Measurements from ENCODE around the gene SLC9B2.
A peak's percentile ranks its signal among the peaks of the same experiment; 100 is the strongest.

The SLC9B2 gene, protein sequence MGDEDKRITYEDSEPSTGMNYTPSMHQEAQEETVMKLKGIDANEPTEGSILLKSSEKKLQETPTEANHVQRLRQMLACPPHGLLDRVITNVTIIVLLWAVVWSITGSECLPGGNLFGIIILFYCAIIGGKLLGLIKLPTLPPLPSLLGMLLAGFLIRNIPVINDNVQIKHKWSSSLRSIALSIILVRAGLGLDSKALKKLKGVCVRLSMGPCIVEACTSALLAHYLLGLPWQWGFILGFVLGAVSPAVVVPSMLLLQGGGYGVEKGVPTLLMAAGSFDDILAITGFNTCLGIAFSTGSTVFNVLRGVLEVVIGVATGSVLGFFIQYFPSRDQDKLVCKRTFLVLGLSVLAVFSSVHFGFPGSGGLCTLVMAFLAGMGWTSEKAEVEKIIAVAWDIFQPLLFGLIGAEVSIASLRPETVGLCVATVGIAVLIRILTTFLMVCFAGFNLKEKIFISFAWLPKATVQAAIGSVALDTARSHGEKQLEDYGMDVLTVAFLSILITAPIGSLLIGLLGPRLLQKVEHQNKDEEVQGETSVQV

DNA sequence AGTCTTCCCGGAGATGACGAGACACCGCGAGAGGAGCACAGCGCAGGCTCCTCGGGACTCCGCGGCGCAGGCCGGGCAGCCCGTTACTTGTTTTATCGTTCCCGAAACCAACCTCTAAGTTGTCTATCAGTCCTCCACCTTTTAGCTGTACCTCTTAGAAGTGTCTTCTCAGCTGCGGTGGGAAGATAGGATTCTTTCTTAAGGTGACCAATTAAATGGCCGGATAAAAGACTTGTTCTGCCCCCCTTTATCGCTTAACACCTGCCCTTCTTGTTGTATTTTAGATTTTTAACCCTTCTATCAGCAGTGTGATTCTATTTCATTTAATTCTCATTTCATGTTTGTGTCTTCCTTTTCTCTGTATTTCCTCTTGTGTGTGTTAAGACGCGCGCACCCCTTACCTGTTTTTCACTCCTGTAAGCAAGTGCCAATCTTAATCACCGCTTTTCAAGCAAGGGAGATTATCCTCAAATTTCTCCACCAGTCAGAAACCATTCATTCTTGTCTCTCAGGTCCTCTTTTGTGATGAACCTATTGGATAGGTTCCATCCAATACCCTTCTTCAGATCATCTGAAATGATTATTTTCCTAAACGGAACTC lies at the start of gene SLC9B2:
SLC9B2 (minus strand) TSS at position 15 of the 601 bp plus-strand sequence. CDS start 9,211 bp downstream, outside the sequence.
- DNase-seq = no peak

DNA sequence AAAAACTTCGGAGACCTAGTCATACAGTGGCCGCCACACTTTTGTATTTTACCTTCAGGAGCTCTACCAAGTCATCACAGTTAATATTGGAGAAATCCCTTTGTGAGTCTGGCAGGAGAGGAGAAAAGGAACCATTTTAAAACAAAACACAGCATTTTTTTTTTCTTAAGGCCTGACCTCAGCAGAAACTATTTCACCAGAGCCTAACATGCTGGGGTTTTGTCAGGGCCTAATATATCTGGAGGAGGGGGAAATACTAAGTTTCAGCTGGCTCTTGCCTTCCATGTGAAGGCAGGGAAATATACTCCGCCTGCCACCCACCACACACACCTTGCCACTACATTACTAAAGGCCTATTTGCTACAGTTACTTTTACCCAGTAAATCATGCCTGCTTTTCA lies 49.6 kb upstream of the SLC9B2 start:
- DNase-seq = no peak

DNA sequence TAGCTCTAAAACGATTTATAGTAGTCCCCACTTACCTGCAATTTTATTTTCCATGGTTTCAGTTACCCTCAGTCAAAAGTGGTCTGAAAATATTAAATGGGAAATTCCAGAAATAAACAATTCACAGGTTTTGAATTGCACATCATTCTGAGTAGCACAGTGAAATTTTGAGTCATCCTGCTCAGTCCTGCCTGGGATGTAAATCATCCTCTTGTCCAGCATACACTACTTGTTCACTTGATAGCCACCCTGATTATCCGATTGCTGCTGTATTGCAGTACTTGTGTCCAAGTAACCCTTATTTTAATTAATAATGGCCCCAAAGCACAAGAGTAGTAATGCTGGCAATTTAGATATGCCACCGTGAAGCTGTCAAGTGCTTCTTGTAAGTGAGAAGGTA lies 46.6 kb upstream of the SLC9B2 start:
- no peak for DNase-seq

DNA sequence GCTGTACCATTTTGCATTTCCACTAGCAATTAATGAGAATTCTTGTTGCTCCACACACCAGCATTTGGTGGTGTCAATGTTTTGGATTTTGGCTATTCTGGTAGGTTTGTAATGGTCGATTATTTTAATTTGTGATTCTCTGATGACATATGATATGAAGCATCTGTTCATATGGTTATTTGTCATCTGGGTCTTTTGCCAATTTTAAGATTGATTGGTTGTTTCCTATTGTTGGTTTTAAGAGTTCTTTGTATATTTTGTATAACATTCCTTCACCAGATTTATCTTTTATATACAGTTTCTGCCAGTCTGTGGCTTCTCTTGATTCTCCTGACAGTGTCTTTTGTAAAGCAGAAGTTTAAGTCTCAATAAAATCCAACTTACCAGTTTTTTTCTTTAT lies 41.6 kb upstream of the SLC9B2 start:
- no peak for DNase-seq

DNA sequence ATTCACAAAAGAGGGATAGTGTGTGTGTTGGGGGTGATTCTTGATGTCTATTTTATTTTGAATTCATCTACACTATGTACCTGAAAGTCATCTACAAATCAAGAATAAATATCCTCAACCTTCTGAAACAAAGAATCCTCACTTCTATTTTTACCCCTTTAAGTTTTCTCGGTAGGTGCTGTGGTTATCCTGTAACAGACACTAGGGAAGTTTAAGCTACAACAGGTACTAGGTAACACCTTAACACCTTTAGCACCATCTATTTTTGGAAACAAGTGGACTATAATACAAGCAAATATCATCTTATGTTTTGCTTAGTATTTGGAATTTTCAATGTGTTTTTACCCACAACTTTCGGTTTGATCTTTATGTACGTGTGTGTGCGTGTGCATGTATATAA lies 35.0 kb upstream of the SLC9B2 start:
- DNase-seq = no peak

DNA sequence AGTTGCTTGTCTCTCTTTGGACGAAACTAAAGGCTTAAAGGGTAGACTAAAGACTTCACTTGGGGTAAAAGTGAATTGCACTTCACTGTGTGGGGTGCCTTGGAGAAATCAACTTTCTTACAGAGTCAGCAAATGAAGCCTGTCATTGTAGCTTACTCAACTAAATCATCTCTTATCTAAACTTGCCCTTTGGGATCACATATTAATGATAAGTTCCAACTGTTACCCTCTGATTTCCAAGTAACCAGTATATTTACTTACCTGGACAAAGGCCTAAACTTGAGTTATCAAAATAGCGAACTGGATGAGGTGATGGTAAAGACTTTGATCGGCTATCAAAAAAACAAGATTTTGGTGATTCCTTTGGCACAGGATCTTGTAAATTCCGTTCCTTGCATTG lies 32.0 kb upstream of the SLC9B2 start:
- DNase-seq = no peak

DNA sequence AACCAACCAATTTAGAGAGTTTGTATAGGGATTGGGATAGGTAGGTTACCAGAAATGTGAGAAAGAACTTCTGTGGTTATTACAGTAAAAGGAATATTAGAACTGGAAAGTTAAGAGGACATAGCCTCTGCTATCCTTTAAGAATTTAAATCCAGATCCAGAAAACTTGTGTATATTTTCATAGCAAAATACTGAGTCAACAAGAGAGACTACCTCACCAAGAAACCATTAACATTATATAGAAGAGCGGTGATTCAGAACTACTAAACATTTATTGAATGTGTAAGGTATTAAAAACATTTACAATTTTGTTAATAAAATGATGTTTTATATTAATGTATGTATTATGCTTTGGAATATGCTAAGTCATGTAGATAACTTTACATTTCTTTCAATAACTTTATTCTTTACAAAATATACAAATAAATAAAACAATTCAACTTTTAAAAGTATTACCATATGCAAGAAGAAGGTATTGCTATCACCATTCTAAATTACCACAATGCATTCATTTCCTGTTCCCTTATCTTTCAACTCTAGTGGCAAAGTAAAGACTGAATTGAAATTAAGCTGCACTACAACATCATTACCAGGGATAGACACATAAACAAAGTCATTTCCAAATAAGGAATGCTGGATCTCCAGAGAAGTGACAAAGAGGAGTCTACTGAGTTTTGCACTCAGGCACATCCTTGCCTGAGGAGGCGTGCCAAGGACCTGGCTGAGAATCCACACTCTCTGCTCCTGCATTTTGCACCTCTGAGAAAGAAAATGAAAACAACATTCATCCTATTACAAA lies 29.2 kb upstream of the SLC9B2 start:
- no peak for DNase-seq

DNA sequence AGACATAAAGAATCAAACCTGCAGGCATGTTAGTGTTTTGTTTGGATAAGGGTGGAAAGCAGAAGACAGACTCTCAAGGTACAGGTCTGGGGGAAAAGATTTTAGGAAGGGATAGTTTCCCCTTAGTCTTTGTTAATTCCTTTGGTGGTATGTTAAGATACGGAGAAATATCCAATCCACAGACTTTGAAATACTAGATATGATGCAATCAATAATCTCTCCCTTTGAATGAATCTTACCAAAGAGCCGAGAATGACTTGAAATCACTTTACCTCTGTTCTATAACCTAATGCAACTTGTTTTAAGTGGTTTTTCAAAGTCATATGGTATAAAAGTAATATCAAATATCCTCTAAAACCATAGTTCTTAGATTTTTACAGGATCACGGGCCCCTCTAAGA lies 28.3 kb upstream of the SLC9B2 start:
- no peak for DNase-seq

DNA sequence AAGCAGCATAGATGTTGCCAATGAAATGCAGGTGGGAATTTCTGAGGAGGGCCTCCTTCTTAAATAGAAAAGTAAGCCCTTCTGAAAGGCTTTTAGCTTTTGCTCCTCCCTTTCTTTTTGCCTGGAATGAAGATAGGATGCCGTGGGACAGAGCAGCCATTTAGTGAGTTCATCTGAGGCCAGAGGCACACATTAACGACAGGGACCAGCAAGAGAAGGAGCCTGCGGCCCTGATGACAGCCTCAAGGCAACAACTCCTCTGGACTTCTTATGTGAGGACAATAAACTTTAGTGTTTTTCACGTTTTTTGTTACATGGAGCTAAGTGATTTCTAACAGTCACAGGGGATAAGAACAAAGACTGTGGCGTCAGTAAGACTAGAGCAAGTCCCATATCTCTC lies 24.1 kb upstream of the SLC9B2 start:
- no peak for DNase-seq

DNA sequence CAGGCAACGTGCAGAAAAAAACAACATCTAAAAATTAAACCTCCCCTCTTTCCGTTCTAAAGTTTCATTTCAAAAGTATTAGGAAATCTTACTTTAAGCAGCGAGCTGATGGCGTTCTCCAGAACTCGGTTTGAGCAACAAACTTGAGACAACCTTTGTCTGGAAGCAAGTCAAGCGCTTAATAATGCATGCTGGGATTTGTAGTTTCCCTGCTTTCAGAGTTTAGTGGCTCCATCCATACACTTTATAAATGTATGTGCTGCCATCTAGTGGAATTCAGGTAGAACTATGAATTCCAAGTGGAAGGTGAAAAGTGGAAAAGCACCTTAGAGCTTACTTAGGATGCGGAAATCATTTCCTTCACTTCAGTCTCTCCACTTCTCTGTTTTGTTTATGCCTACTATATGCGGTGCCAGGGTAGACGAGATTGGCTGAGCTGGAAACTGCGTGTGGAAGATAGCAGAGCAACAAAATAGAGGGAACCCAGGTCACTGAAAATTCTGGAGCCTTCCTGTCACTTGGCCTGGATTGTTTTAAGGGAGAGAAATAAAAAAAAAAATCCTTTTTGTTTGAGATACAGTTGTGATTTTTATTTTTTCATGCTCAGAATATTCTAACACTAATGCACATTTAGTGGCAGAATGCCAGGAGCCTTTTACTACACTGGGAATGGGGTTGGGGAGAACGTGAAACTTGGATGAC lies 23.3 kb upstream of the SLC9B2 start, which contains the start of gene BDH2:
BDH2 (minus strand) TSS at position 144 of the 702 bp plus-strand sequence. CDS start 3,580 bp downstream, outside the sequence.
- DNase-seq = peak; percentile 68 to 72

DNA sequence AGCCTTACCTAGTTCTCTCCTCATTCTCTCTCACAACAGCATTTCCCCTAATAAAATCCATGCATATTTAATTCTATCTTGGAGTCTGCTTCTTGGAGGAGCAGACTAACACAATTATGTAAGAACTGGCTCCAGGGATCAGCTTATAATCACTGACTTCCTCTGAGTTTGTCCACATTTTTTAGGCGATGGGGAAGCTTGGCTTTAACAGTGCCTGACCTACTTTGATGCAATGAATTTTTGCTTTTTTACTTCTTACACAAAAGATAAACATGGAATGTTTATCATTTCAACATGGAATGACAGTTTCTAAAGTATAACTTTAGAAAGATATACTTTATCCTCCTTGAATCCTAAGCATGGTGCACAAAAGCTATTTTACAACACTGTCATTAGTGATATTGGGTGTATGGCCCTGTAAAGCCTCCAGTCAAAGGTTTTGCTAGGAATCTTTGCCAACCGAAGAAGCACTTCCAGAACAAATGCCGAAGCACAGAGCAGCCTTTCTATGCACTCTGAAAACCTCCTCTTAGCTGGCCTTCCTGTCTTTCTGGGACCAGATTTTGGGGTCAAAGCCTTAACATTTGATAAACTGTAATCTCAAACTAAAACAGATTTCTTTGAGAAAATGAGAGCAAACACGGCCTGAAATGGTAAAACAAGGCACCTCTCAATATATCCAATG lies 22.3 kb upstream of the SLC9B2 start:
- DNase-seq = no peak

DNA sequence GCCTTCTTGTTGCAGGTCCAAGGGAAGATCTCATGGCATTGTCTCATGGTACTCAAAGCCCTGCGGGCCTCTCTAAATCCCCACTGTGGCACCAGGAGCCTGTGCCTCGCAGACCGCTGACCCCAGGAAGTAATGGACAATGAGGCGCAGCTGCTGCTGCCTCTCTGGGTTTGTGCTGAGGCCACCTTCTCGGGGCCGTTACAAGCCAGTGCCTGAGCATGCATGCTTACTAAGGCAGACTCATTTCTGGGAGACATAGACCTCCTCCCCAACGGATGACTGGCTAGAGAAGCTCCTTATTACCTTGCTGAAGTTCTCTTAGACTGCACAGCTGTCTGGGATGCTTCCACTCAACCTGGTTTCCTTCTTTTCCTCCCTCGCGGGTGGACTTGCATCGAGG lies 21.8 kb upstream of the SLC9B2 start:
- no peak for DNase-seq

DNA sequence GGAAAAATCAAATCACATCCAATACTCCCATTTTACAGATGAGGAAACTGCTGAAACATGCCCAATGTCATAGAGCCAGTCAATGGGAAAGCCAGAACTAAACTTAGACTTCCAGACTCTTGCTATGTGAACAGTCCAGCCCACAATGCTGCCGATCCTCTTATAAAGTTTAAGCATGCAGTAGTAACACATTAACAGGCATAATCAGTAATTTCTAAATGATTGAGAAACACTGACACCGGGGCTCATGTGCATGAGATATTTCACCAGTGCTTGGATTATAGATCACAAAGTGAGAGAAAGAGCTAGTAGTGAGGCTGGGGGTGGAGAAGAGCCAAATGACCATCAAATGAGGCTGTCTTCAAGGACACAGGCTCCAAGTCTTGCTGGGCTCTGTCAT lies 20.6 kb upstream of the SLC9B2 start:
- no peak for DNase-seq

DNA sequence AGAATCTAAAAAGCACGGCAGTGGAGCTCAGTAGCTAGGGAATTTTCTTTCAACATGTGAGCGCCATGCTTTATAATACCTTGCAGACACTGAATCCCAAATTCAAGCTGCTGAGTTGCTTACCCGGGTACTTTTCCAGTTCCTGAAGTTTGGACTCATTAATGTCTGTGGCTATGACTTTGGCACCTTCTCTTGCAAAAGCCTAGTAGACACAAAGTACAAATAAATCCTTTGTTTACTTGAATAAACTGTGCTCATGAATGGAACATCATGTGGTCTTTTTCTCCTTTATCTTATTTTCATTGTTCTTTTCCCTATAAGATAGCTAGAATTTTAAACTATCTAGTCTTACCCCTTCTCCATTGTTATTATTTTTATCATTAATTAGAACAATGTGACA lies 18.5 kb upstream of the SLC9B2 start:
- DNase-seq = no peak

DNA sequence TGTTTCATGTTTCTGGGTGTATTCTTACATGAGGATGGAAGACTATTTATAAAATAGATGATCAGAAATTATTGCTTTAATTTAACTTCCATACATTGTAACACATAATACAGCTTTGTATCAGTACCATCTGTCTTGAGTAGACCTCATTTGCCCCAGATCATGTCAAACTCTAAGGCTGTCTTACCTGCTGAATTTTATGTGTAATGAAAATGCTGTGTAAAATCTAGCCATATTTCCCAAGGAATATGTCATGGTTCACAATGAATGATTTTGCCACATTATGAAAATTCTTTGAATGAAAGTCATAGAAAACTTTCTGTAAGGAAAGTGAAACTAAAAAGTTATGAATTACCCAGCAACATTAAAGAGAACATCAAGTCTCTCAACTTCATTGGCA lies 15.7 kb upstream of the SLC9B2 start:
- no peak for DNase-seq

DNA sequence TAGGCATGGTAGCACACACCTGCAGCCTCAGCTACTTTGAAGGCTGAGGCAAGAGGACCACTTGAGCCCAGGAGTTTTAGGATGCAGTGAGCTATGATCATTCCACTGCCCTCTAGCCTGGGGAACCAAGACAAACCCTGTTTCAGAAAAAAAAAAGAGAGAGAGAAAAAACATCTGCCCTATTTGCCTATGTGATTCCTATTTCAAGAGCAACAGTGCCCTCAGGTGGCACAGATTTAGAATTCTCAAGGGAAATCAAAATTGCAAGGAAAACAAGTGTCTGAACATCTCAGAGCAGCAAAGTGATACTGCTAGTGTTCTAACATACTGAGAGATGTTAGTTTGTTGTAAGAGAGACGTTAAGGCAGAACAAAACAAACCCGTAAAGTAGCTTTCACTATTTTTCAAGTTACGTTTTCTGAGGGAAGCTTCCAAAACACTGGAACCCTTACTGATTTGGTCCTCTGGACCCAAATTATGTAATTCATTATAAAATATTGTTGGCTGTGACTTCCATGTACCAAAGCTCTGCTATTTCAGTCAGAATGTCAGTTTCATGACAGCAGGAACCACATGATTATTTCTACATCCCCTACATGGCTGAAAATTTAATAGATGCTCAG lies 15.2 kb upstream of the SLC9B2 start:
- peak; percentile 25 to 30 for DNase-seq

DNA sequence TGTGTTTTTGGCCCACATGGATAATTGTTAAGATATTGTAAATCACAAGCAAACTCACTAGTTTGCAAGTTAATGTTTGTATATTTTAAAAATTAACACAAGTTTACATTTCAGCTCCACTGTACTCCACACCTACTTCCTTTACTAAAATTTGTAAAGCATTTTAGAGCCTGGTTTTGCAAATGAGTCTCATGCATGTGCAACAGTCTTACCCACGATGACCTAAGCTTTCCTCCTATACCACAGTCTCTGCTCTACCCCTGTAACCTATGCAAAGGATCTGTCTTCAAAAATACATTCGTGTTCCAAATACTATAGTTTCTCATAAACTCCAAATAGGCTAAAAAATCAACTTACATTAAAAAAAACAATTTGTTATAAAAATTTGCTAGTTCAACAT lies 12.9 kb upstream of the SLC9B2 start:
- no peak for DNase-seq

DNA sequence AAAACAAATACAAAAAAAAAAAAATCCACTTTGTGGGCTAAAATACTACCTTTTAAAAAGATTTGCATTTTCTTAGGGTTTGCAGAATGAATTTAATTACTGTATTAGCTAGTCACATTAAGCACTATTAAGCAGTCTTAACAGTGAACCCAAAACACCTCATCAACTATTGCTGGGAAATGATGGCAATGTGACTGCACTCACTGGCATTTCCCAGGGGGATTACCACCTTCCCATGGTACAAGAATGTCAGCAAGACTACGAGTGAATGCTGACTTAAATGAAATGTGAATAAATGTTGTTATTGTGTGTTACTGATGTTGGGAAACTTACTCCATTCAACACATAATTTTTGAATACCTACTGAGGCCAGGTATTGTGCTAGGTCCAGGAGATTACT lies 10.0 kb upstream of the SLC9B2 start:
- no peak for DNase-seq

DNA sequence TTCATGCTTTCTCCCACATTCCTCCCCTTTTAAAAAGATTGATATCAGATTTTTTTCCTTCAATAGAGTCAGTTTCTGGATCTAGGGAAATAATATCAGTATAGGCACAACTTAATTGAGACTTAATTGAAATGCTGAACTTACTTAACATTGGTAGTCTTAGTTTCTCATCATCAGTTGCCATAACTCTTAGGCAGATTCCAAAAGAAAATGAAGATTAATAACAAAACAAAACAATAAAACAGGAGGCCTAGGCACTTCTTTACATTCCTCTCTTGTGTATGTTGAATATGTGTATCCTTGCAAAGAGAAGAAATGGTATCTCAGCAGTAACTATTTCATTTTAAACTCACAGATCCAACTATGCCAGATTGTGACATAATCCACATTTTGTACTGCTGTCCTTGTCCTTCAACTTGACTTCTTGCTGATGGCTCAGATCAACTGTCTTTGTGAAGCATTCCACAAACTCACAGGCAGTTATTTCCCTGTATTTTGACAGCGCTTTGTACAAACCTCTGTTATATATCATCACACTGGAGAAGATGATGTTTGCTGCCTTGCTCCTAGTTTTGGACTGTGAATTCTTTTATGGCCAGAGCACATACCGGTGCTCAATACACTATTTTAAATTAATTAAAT lies 9.1 kb upstream of the SLC9B2 start:
- no peak for DNase-seq

DNA sequence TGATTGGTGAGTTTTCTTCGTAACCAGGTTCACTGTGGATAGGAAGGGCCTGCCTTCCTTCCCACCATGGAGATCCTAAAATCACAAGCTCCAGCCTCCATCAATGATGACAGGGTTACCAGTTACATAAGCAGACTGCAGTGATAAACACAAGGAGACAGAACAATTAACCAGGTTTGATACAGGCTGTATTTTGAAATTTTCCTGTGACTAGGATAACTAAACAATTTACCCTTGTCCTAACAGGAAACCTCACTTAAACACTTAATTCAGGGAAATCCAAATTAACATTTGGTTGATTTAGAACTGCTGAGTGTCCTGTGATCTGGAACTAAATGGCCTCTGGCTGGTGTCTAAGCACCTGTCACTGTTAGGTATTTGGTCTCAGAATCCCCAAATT lies 3.1 kb upstream of the SLC9B2 start:
- no peak for DNase-seq
